Activated CD8-positive, alpha-beta T cell treated with anti-CD3 and anti-CD28 coated beads for 36 hours (primary cell): ENCODE measurements around the gene MAJIN. TPM values are rescaled to one million over a fixed set of nuclear protein-coding genes. Genes with fewer than 3 reads are reported as not detected.
A peak's percentile ranks its signal among the peaks of the same experiment; 100 is the strongest.

ENCODE experiments used
- ATAC-seq: fragments of 200-7000 bp; cut with Tn5 transposase; one replicate; pipeline ENCODE4 v1.10.0; 2021; ENCODE audit warnings: mild to moderate bottlenecking, moderate library complexity
- CTCF ChIA-PET: fragments of 350-600 bp; sonication (Branson Sonifier 250); formaldehyde crosslinking; loops from one replicate; lab custom pipeline; 2021; ENCODE audit warnings: antibody characterized with exemption; lab: Charles Lee
- POLR2A ChIA-PET: fragments of 350-600 bp; sonication (Branson Sonifier 250); formaldehyde crosslinking; loops from one replicate; lab custom pipeline; 2021; ENCODE audit warnings: antibody characterized with exemption; lab: Charles Lee
- DNase-seq: peaks from one replicate; pipeline ENCODE4 v3.0.0-alpha.2; 2020
- H3K27ac Mint-ChIP-seq: one replicate; pipeline ENCODE4 v1.8.0; 2021; ENCODE audit warnings: mild to moderate bottlenecking, mixed read lengths
- H3K27me3 Mint-ChIP-seq: one replicate; pipeline ENCODE4 v1.8.0; 2021; ENCODE audit warnings: mixed read lengths
- H3K36me3 Mint-ChIP-seq: one replicate; pipeline ENCODE4 v1.8.0; 2021; ENCODE audit warnings: low read depth, mixed read lengths
- H3K4me1 Mint-ChIP-seq: one replicate; pipeline ENCODE4 v1.8.0; 2021; ENCODE audit warnings: low read depth, mixed read lengths
- H3K4me3 Mint-ChIP-seq: one replicate; pipeline ENCODE4 v1.8.0; 2021; ENCODE audit warnings: mild to moderate bottlenecking, moderate library complexity, mixed read lengths
- H3K9me3 Mint-ChIP-seq: one replicate; pipeline ENCODE4 v1.8.0; 2021; ENCODE audit warnings: mixed read lengths
- CTCF ChIP-seq: fragments of 200-600 bp; IDR thresholded peaks from one replicate; pipeline ENCODE4 v1.8.0; 2022; ENCODE audit warnings: antibody characterized with exemption, mild to moderate bottlenecking
- intact Hi-C: fragments of 100-400 bp; cut with micrococcal nuclease; formaldehyde crosslinking; loops from one replicate; pipeline ENCODE4 v1.10.0; 2022
- total RNA-seq, 2 experiments: library from RNA; stranded (reverse); gene quantifications; one replicate each; pipeline ENCODE4 v1.2.3, GENCODE V29; 2021

The MAJIN gene
- total RNA-seq, 2 experiments from 2014 or later: not detected

- ChIA-PET POLR2A (interaction anchor here (0.9 to 1.6 kb wide), 5 partner anchors 7 to 173 kb away, joined by 3 to 5 read pairs (median 3); no protein-coding TSS in a partner anchor), CTCF (interaction anchor here (1.0 to 1.5 kb wide), 2 partner anchors 31 to 75 kb away, joined by 3 to 5 read pairs; no protein-coding TSS in a partner anchor)
- ATAC-seq (no peak), DNase-seq (no peak)
- Mint-ChIP-seq H3K36me3 (peaks cover 2% of the 10 kb centered on the region), H3K9me3 (no peaks in the 10 kb centered on the region), H3K27ac (no peak overlapping the region), H3K4me3 (no peak overlapping the region), H3K4me1 (peaks cover 14% of the 10 kb centered on the region), H3K27me3 (no peaks in the 10 kb centered on the region)
- intact Hi-C loops: no loop called here
- TF ChIP-seq CTCF: no peak
Measured at GRCh38 chr11:64923151-64923661, 48.7 kb downstream of the MAJIN start.

DNA sequence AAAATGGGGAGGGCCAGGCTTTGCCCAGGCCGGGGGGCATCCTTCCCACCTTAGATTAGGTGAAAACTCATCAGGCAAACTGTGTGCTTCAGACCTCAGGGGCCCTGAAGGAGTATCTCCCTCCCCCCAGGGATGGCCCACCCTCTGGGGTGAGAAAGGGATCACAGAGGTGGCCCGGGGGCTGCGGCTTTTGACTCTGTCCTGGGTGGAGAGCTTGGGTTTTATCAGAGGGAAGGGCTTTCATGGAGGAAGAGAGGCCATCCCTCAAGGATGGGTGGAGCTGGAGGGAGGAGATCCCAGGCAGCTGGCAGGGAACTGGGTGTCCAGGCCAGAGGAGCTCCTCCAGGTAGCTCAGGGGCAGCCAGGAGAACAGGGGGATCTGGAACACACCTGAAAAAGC, 50.5 kb downstream of the MAJIN start:
- POLR2A ChIA-PET: no interaction called here
- no peaks in the 10 kb centered on the region for H3K27me3 Mint-ChIP-seq
- no peak for ATAC-seq
- no peak for TF ChIP-seq CTCF
- H3K9me3 Mint-ChIP-seq: no peaks in the 10 kb centered on the region
- H3K36me3 Mint-ChIP-seq: peaks cover under 1% of the 10 kb centered on the region
- H3K4me3 Mint-ChIP-seq: no peak overlapping the region
- DNase-seq: no peak
- CTCF ChIA-PET: no interaction called here
- intact Hi-C loops: no loop called here
- peaks cover 24% of the 10 kb centered on the region for H3K4me1 Mint-ChIP-seq
- H3K27ac Mint-ChIP-seq: no peak overlapping the region

DNA sequence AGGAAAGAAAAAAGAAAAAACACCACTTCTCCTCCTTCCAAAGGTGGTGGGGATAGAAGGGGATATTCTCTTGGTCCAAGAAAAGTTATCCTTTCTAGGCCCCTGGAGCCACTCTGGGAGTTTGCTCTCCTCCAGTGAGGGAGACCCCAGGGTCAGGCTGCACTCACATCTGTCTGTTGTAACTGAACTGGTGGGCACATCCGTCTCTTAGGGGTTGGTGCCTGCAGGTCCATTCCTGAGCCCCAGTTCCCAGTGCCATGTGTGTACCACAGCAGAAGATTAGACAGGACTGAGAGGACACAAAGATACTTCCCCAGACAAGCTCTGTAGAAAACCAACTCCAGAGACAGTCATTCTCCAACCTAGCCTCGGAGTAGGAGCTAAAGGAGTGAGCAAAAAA, 51.8 kb downstream of the MAJIN start:
- ChIA-PET CTCF (no interaction called here), POLR2A (interaction anchor here (0.6 kb wide), 1 partner anchor 41 kb away, joined by 5 read pairs; the partner anchor contains the start of gene EHD1)
- Mint-ChIP-seq H3K27ac (no peak overlapping the region), H3K9me3 (no peaks in the 10 kb centered on the region), H3K4me1 (peaks cover 32% of the 10 kb centered on the region), H3K27me3 (no peaks in the 10 kb centered on the region), H3K4me3 (no peak overlapping the region), H3K36me3 (peaks cover 1% of the 10 kb centered on the region)
- no peak for TF ChIP-seq CTCF
- no peak for DNase-seq
- ATAC-seq: no peak
- intact Hi-C loops: no loop called here

GRCh38 chr11:64919627-64920026, 52.3 kb downstream of the MAJIN start:
- ChIA-PET POLR2A (interaction anchor here (0.6 kb wide), 1 partner anchor 41 kb away, joined by 5 read pairs; the partner anchor contains the start of gene EHD1), CTCF (no interaction called here)
- peaks cover 29% of the 10 kb centered on the region for H3K4me1 Mint-ChIP-seq
- no peak for ATAC-seq
- no peak for TF ChIP-seq CTCF
- DNase-seq: no peak
- no peak overlapping the region for H3K4me3 Mint-ChIP-seq
- no peaks in the 10 kb centered on the region for H3K9me3 Mint-ChIP-seq
- peaks cover 1% of the 10 kb centered on the region for H3K36me3 Mint-ChIP-seq
- intact Hi-C loops: no loop called here
- H3K27ac Mint-ChIP-seq: no peak overlapping the region
- H3K27me3 Mint-ChIP-seq: no peaks in the 10 kb centered on the region

DNA sequence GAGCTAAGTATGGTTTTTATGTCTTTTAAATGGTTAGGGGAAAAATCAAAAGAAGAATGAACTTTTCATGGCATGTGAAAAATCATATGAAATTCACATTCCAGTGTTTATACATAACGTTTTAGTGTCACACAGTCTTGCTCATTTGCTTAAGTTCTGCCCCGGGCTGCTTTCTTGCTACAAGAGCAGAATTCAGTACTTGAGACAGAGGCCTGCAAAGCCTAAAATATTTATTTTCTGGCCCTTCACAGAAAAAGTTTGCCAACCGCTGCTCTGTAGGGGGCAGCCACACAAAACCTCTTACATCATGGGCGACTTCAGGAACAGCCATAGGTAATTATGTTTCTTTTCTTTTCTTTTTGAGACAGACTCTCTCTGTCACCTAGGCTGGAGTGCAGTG, 53.9 kb downstream of the MAJIN start:
- Mint-ChIP-seq H3K4me1 (peaks cover 23% of the 10 kb centered on the region), H3K27me3 (no peaks in the 10 kb centered on the region), H3K4me3 (peak overlapping the region; percentile 93), H3K9me3 (no peaks in the 10 kb centered on the region), H3K36me3 (peaks cover 1% of the 10 kb centered on the region), H3K27ac (peak overlapping the region; percentile 84)
- CTCF ChIA-PET: interaction anchor here (0.5 to 1.8 kb wide), 6 partner anchors 30 to 218 kb away, joined by 3 to 7 read pairs (median 4); partner anchors contain the start of gene ARL2
- POLR2A ChIA-PET: interaction anchor here (1.1 to 1.4 kb wide), 3 partner anchors 11 to 97 kb away, joined by 3 to 4 read pairs (median 4); partner anchors contain the start of gene ARL2
- ATAC-seq (no peak), DNase-seq (peak; percentile 33)
- intact Hi-C loops: no loop called here
- TF ChIP-seq CTCF: peak; percentile 20
